ENCODE results near the gene DOCK3.
"Not testable (repeated sequence)": the region's sequence is repeated elsewhere in the genome, so short reads cannot be mapped to it uniquely, and the experiment has no call there.

DOCK3 gene

GRCh38 chr3:50994537-50994936 lies 319.8 kb downstream of the DOCK3 start:
- no peak for DNase-seq

- no peak for DNase-seq
Measured at GRCh38 chr3:50995085-50995824, 320.5 kb downstream of the DOCK3 start.

- no peak for DNase-seq
Measured at GRCh38 chr3:51002495-51002894, 327.8 kb downstream of the DOCK3 start.

GRCh38 chr3:51004235-51004634 lies 329.5 kb downstream of the DOCK3 start:
- DNase-seq, result no peak

- DNase-seq, result no peak
Measured at GRCh38 chr3:51024121-51024520, 349.4 kb downstream of the DOCK3 start.

- DNase-seq, result no peak
Measured at GRCh38 chr3:51024765-51025632, 350.3 kb downstream of the DOCK3 start.

GRCh38 chr3:51031666-51032065 lies 356.9 kb downstream of the DOCK3 start:
- no peak for DNase-seq

GRCh38 chr3:51035630-51036029 lies 360.9 kb downstream of the DOCK3 start:
- DNase-seq, result no peak

GRCh38 chr3:51044982-51045381 lies 370.3 kb downstream of the DOCK3 start:
- no peak for DNase-seq

- DNase-seq, result no peak
Measured at GRCh38 chr3:51052562-51052961, 377.8 kb downstream of the DOCK3 start.

GRCh38 chr3:51057121-51057520 lies 382.4 kb downstream of the DOCK3 start:
- no peak for DNase-seq

GRCh38 chr3:51063053-51063452 lies 388.3 kb downstream of the DOCK3 start:
- DNase-seq, result no peak

GRCh38 chr3:51075221-51075775 lies 400.6 kb downstream of the DOCK3 start:
- no peak for DNase-seq

GRCh38 chr3:51082363-51082762 lies 407.6 kb downstream of the DOCK3 start:
- no peak for DNase-seq

- no peak for DNase-seq
Measured at GRCh38 chr3:51083490-51083889, 408.8 kb downstream of the DOCK3 start.

- DNase-seq, result not testable (repeated sequence)
Measured at GRCh38 chr3:51092141-51092540, 417.4 kb downstream of the DOCK3 start.

GRCh38 chr3:51094838-51095237 lies 420.1 kb downstream of the DOCK3 start:
- DNase-seq, result not testable (repeated sequence)

GRCh38 chr3:51099794-51100535 lies 425.2 kb downstream of the DOCK3 start:
- peak; percentile 46 for DNase-seq

- no peak for DNase-seq
Measured at GRCh38 chr3:51100536-51100851, 425.8 kb downstream of the DOCK3 start.

- no peak for DNase-seq
Measured at GRCh38 chr3:51102396-51102795, 427.7 kb downstream of the DOCK3 start.

GRCh38 chr3:51106242-51106876 lies 431.6 kb downstream of the DOCK3 start:
- no peak for DNase-seq

GRCh38 chr3:51110586-51110985 lies 435.9 kb downstream of the DOCK3 start:
- DNase-seq, result no peak

GRCh38 chr3:51122944-51123343 lies 448.2 kb downstream of the DOCK3 start:
- DNase-seq, result no peak

Measured in femur (tissue), 1 donor.